ENCODE data around the gene SRGN. TPM values are rescaled to one million over a fixed set of nuclear protein-coding genes. Genes with fewer than 3 reads are reported as not detected.

SRGN gene
- total and polyA plus RNA-seq, 2 donors (not counting 1 experiment from before 2014, with no cell fraction given), result 47.3 to 52.3 TPM

DNA sequence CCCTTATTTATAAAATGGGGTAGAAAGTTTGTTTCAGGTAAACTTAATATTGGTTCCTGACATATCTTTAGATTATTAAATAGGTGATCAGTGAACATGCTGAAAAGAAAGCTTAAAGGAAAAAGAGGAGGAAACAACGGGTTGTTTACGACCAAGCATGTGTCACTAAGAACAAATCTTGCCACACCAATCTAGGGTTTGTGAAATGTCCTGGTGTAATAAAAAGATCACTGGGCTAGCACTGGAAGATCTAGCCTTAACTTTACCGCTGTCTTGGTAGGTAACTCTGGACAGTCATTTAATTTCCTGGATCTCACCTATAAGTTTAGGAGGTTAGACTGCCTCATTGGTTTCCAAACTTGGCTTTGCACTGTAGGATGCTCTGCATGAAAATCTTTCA is 55.1 kb downstream of the SRGN start:
- WGBS (ENCODE audit: insufficient coverage), result no CpG with 5 or more reads among the region's 3 CpGs
- no peaks in the 10 kb centered on the region for H3K9me3 ChIP-seq (ENCODE audit: control extremely low read depth in 1 of 3, control insufficient read depth in 2 of 3, insufficient read depth in 1 of 3, low read length in 2 of 3)
- ChIA-PET CTCF (no interaction called here), POLR2A (no interaction called here)
- peaks cover 0 to 4% of the 10 kb centered on the region in 2 donors for H3K4me1 ChIP-seq (ENCODE audit: control insufficient read depth in 2 of 2, insufficient read depth in 2 of 2, low read length in 2 of 2)
- ATAC-seq (ENCODE audit: low read depth) (no peak), DNase-seq (no peak)
- no peaks in the 10 kb centered on the region for H3K9me3 Mint-ChIP-seq (ENCODE audit: insufficient read depth)
- H3K27ac Mint-ChIP-seq, result no peak overlapping the region
- peaks cover 9% of the 10 kb centered on the region for H4K20me1 ChIP-seq (ENCODE audit: control insufficient read depth, insufficient read depth, low read length, poor library complexity, severe bottlenecking)
- H3K36me3 ChIP-seq (replicated peaks in 1 of 2; ENCODE audit: control extremely low read depth in 1 of 2, control insufficient read depth in 1 of 2, extremely low read depth in 1 of 2, insufficient read depth in 2 of 2, low read length in 1 of 2), result peaks cover 0 to 3% of the 10 kb centered on the region in 2 experiments
- TF ChIP-seq EZH2 (IDR thresholded peaks at IDR 0.05; ENCODE audit: borderline replicate concordance, insufficient read depth, low read depth, low read length, poor library complexity, severe bottlenecking), result no peak
- TF ChIP-seq CTCF (IDR thresholded peaks at IDR 0.05), result no peak
- H3K4me1 Mint-ChIP-seq, result peaks cover 17% of the 10 kb centered on the region
- H3K4me3 Mint-ChIP-seq, result no peak overlapping the region
- no peaks in the 10 kb centered on the region for H3K27me3 ChIP-seq (replicated peaks in 1 of 4; ENCODE audit: control extremely low read depth in 1 of 4, control insufficient read depth in 3 of 4, insufficient read depth in 4 of 4, low read length in 3 of 4)
- intact Hi-C loops (cut with micrococcal nuclease), result no loop called here
- no peaks in the 10 kb centered on the region for H3K27me3 Mint-ChIP-seq
- no peak overlapping the region for H3K4me2 ChIP-seq (replicated peaks; ENCODE audit: low read depth, low read length, poor library complexity, severe bottlenecking)
- no peak overlapping the region for H3K4me3 ChIP-seq (ENCODE audit: control extremely low read depth in 1 of 5, extremely low read depth in 1 of 5, insufficient read depth in 1 of 5, low read depth in 2 of 5, low read length in 4 of 5)
- H3K9ac ChIP-seq (ENCODE audit: low read length), result no peak overlapping the region
- no peak overlapping the region for H2AFZ ChIP-seq (ENCODE audit: insufficient read depth, low read depth, low read length, poor library complexity, severe bottlenecking)
- H3K79me2 ChIP-seq (ENCODE audit: control insufficient read depth, insufficient read depth, low read length), result peaks cover 81% of the 10 kb centered on the region
- H3K27ac ChIP-seq (ENCODE audit: low read length in 2 of 2), result no peak overlapping the region

- H3K9me3 Mint-ChIP-seq (ENCODE audit: insufficient read depth), result no peaks in the 10 kb centered on the region
- no peak for DNase-seq
- H3K36me3 ChIP-seq (replicated peaks in 1 of 2; ENCODE audit: control extremely low read depth in 1 of 2, control insufficient read depth in 1 of 2, extremely low read depth in 1 of 2, insufficient read depth in 2 of 2, low read length in 1 of 2), result peaks cover 0 to 3% of the 10 kb centered on the region in 2 experiments
- peaks cover 0 to 4% of the 10 kb centered on the region in 2 donors for H3K4me1 ChIP-seq (ENCODE audit: control insufficient read depth in 2 of 2, insufficient read depth in 2 of 2, low read length in 2 of 2)
- no CpG with 5 or more reads among the region's 1 CpG for WGBS (ENCODE audit: insufficient coverage)
- H3K9me3 ChIP-seq (ENCODE audit: control extremely low read depth in 1 of 3, control insufficient read depth in 2 of 3, insufficient read depth in 1 of 3, low read length in 2 of 3), result no peaks in the 10 kb centered on the region
- H4K20me1 ChIP-seq (ENCODE audit: control insufficient read depth, insufficient read depth, low read length, poor library complexity, severe bottlenecking), result peaks cover 9% of the 10 kb centered on the region
- H3K79me2 ChIP-seq (ENCODE audit: control insufficient read depth, insufficient read depth, low read length), result peaks cover 91% of the 10 kb centered on the region
- H3K27me3 Mint-ChIP-seq, result no peaks in the 10 kb centered on the region
- no peak for ATAC-seq (ENCODE audit: low read depth)
- ChIA-PET POLR2A (no interaction called here), CTCF (interaction anchor here (0.7 kb wide), 1 partner anchor 137 kb away, joined by 3 read pairs; no protein-coding TSS in a partner anchor)
- intact Hi-C loops (cut with micrococcal nuclease), result no loop called here
- H3K4me1 Mint-ChIP-seq, result peaks cover 20% of the 10 kb centered on the region
- H3K9ac ChIP-seq (ENCODE audit: low read length), result no peak overlapping the region
- no peaks in the 10 kb centered on the region for H3K27me3 ChIP-seq (replicated peaks in 1 of 4; ENCODE audit: control extremely low read depth in 1 of 4, control insufficient read depth in 3 of 4, insufficient read depth in 4 of 4, low read length in 3 of 4)
- H3K27ac ChIP-seq (ENCODE audit: low read length in 2 of 2), result no peak overlapping the region
- no peak overlapping the region for H3K4me2 ChIP-seq (replicated peaks; ENCODE audit: low read depth, low read length, poor library complexity, severe bottlenecking)
- TF ChIP-seq CTCF (IDR thresholded peaks at IDR 0.05), result no peak
- TF ChIP-seq EZH2 (IDR thresholded peaks at IDR 0.05; ENCODE audit: borderline replicate concordance, insufficient read depth, low read depth, low read length, poor library complexity, severe bottlenecking), result no peak
- no peak overlapping the region for H3K4me3 ChIP-seq (ENCODE audit: control extremely low read depth in 1 of 5, extremely low read depth in 1 of 5, insufficient read depth in 1 of 5, low read depth in 2 of 5, low read length in 4 of 5)
- H3K4me3 Mint-ChIP-seq, result no peak overlapping the region
- no peak overlapping the region for H2AFZ ChIP-seq (ENCODE audit: insufficient read depth, low read depth, low read length, poor library complexity, severe bottlenecking)
- H3K27ac Mint-ChIP-seq, result no peak overlapping the region
Observed at GRCh38 chr10:69145329-69145728, 57.4 kb downstream of the SRGN start.
